Measurements from ENCODE around the gene SAMD15.

The SAMD15 gene

DNA sequence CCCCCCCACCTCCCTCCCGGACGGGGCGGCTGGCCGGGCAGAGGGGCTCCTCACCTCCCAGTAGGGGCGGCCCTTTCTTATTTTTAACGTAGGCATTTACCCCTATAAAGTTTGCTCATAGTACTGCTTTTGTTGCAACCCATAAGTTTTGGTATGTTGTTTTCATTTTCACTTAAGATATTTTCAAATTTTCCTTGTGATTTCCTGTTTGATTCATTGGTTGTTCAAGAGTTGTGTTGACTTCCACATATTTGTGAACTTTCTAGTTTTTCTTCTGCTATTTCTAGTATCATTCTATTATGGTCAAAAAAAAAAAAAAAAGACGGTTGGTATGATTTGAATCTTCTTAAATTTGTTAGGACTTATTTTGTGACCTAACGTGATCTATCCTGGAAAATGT is 39.7 kb downstream of the SAMD15 start:
- in situ Hi-C loops (cut with MboI; ENCODE audit: low sequenced_read_pairs, unreplicated experiment), result no loop called here
- TF ChIP-seq, protein P1, sequence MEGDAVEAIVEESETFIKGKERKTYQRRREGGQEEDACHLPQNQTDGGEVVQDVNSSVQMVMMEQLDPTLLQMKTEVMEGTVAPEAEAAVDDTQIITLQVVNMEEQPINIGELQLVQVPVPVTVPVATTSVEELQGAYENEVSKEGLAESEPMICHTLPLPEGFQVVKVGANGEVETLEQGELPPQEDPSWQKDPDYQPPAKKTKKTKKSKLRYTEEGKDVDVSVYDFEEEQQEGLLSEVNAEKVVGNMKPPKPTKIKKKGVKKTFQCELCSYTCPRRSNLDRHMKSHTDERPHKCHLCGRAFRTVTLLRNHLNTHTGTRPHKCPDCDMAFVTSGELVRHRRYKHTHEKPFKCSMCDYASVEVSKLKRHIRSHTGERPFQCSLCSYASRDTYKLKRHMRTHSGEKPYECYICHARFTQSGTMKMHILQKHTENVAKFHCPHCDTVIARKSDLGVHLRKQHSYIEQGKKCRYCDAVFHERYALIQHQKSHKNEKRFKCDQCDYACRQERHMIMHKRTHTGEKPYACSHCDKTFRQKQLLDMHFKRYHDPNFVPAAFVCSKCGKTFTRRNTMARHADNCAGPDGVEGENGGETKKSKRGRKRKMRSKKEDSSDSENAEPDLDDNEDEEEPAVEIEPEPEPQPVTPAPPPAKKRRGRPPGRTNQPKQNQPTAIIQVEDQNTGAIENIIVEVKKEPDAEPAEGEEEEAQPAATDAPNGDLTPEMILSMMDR (IDR thresholded peaks at IDR 0.05; ENCODE audit: borderline replicate concordance, control extremely low read depth, extremely low read depth, insufficient read depth, missing control alignments), result no peak
- no peak for DNase-seq (ENCODE audit: low spot score)

DNA sequence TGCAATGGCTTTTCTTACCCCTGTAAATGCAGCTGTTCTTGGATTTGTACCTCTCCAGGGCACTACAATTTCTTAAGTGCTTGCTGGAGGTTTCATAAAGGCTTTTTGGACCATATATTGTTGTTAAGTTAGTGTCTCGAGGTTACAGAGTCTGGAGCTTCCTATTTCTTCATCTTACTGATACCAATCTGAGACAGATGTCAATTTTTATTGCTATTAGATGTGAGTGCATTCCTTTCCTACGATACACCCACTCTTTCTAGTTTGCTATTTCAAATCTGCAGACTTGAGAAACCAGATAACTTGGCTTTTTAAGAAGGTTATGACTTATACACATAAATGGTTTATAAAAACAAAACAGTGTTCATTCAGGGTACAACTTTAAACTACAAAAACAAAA is 44.0 kb downstream of the SAMD15 start:
- in situ Hi-C loops (cut with MboI; ENCODE audit: low sequenced_read_pairs, unreplicated experiment), result no loop called here
- no peak for DNase-seq (ENCODE audit: low spot score)
- TF ChIP-seq, protein P1 (IDR thresholded peaks at IDR 0.05; ENCODE audit: borderline replicate concordance, control extremely low read depth, extremely low read depth, insufficient read depth, missing control alignments), result no peak

DNA sequence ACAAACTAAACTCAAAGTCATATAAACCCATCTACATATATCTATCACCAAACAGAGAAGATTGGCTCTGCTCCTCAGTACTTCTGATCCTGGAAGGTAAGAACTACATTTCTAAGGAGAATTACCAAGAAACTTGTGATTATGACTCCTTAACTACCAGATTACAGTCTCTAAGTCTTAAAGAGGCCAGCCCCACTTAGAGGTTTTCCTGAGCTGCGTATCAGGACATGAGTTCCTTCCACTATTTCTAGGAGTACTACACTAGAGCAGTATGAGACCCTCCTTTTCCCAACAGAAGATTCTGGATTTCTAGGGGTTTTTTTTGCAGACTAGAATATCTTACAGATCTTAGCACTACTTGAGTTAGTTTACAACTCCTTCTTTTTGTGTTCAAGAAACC is 46.2 kb downstream of the SAMD15 start, which contains the start of gene NOXRED1:
NOXRED1 (minus strand) TSS at position 101 of the 400 bp plus-strand sequence. CDS start 634 bp downstream, outside the sequence.
- in situ Hi-C loops (cut with MboI; ENCODE audit: low sequenced_read_pairs, unreplicated experiment), result no loop called here
- TF ChIP-seq, protein P1 (IDR thresholded peaks at IDR 0.05; ENCODE audit: borderline replicate concordance, control extremely low read depth, extremely low read depth, insufficient read depth, missing control alignments), result no peak
- DNase-seq (ENCODE audit: low spot score), result no peak

DNA sequence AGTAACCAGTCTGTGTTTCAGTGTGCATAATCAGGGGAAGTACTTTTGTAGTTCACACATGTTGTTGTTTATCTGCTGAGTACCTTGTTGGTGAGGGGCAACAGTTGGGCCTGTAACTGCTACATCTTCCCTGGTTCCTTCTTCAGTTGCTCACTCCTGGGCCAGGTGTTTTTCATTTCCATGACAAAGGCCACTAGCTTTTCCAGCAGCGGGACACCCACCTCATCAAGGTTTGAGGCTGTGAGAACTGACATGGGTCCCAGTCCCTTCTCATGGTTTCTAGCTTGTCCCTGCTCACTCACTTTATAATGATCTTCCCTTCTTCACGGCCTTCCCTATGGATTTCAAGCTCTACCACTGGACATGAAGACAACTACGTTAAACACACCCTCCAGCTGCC is 47.7 kb downstream of the SAMD15 start:
- DNase-seq (ENCODE audit: low spot score), result no peak
- in situ Hi-C loops (cut with MboI; ENCODE audit: low sequenced_read_pairs, unreplicated experiment), result no loop called here
- TF ChIP-seq, protein P1 (IDR thresholded peaks at IDR 0.05; ENCODE audit: borderline replicate concordance, control extremely low read depth, extremely low read depth, insufficient read depth, missing control alignments), result no peak

DNA sequence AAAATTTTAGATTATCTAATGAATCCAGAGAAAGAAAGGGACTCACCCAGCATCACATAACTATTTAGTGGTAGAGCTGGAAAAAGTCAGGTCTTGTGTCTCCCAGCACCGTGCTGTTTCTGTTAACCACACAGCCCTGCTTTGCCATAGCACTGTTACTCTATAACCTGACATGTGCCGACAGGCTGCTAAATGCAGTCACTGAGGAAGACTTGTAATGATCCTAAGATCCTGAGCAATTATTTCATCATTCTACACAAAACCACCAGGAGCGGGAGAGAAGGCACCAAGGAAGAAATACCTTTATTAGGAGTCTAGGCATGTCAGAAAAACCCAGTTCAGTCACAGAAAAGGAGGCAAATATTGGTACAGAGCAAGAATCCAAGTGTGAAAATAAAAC is 49.2 kb downstream of the SAMD15 start:
- in situ Hi-C loops (cut with MboI; ENCODE audit: low sequenced_read_pairs, unreplicated experiment), result no loop called here
- no peak for DNase-seq (ENCODE audit: low spot score)
- TF ChIP-seq, protein P1 (IDR thresholded peaks at IDR 0.05; ENCODE audit: borderline replicate concordance, control extremely low read depth, extremely low read depth, insufficient read depth, missing control alignments), result no peak

DNA sequence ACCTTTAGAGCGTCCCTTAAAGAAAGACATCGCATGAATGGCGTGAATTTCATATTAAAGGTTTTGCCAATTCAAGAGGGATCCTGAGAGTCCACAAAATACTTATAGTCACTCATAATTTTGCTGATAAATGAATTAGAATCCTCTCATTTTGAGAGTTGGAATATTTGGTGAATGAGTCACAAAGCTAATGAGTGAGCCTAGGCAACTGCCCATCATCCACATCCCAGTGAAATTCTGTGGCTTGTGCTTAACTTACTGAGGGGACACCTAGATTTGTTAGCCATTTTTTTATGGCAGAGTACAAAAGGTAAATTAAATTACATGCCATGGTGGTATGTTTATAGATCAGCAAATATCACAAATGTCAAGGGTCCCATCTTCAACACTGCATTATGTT is 58.9 kb downstream of the SAMD15 start:
- in situ Hi-C loops (cut with MboI; ENCODE audit: low sequenced_read_pairs, unreplicated experiment), result no loop called here
- DNase-seq (ENCODE audit: low spot score), result no peak
- TF ChIP-seq, protein P1 (IDR thresholded peaks at IDR 0.05; ENCODE audit: borderline replicate concordance, control extremely low read depth, extremely low read depth, insufficient read depth, missing control alignments), result no peak

DNA sequence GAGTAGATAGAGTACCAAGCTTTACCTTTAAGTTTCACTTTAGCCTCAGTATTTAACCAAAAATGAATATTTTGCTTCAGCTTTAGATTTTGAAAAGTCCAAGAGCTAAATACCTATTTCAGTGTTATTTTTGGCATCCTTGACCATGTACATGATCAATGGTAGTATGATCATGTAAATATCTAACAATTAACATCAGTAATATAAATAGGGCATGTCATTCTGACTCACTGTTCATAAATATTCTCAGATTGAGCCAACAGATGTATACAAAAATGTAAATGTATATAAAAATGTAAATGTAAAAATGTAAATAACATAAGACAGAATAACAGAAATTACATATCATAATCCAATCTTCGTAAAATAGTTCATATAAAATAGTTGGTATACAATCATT is 61.4 kb downstream of the SAMD15 start:
- in situ Hi-C loops (cut with MboI; ENCODE audit: low sequenced_read_pairs, unreplicated experiment), result no loop called here
- no peak for DNase-seq (ENCODE audit: low spot score)
- TF ChIP-seq, protein P1 (IDR thresholded peaks at IDR 0.05; ENCODE audit: borderline replicate concordance, control extremely low read depth, extremely low read depth, insufficient read depth, missing control alignments), result no peak

All from GM13976 (cell line).